IPS DF 4.7 (cell line): ENCODE measurements around the gene SERPINB6.
"Not testable (repeated sequence)": the region's sequence is repeated elsewhere in the genome, so short reads cannot be mapped to it uniquely, and the experiment has no call there.

Experiments
- DNase-seq: peaks from one replicate; pipeline ENCODE4 v3.0.0-alpha.2; 2013; ENCODE audit warnings: low spot score; ENCODE audit errors: extremely low read depth

SERPINB6 gene

GRCh38 chr6:2999618-3000557, 28.5 kb upstream of the SERPINB6 start, which contains the start of gene NQO2:
NQO2 (plus strand) TSS chr6:2999894; CDS start chr6:3006553, 6,659 bp downstream.
- DNase-seq: no peak

DNA sequence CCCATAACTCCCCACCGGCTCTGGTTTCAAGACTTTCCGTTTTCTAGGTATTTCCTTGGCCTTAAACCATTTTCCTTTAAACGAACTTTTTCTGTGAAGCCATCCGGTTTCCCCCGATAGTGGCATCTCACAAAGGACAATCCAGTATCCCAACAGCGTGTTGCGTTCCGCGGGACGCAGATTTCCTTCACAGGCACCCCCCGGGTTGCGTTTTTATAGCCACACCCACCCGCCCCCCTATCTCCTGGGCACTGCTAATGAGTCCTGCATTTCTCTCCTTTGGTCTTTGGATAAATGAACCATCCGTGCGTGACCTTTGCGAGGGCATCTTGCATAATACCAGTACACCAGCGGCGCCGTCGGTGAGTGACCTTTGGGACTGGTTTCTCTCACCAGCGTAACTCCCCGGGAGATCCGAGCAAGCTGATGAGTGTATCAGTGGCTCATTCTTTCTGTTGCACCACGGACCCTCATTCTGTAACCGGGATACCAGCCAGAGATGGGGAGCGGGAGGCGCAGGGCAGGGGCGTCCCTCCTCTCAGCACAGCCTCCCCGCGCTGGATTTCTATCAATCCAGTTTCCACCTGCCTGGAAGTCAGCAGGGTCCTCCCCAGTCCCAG, 27.7 kb upstream of the SERPINB6 start:
- no peak for DNase-seq

DNA sequence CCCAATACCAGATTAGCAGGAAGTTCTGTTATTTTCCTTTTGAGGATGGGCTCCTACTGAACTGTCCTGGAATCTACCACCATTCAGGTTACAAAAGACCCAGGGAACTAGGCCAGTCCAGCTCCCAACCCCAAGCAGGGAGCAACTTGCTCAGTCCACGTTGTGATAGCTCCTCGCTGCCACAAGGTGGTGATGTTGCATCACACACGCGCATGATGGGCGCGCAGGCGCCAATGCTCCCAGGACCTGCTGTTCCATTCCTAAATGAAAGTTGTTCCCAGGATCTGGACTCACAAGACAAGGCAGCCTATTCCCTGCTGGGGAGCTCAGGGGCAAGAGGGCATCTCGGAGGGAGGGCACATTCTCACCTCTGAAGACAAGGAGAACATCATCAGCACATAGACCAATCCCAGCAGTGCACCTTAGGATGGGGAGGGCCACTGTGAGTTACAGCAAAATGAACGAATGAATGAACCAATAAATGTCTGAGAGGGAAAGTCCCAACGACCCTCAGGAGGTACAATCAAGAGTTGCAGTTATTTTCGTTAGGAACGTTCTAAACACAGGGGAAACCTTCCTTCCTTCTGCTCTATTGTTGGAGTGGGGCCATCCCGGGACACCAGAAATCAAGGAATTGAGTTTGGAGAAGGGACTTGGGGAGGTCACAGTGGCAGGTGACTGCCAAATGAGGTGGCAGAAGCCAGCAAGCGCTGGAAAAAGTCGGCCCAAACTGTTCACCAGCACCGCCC, 27.1 kb upstream of the SERPINB6 start:
- not testable (repeated sequence) for DNase-seq

DNA sequence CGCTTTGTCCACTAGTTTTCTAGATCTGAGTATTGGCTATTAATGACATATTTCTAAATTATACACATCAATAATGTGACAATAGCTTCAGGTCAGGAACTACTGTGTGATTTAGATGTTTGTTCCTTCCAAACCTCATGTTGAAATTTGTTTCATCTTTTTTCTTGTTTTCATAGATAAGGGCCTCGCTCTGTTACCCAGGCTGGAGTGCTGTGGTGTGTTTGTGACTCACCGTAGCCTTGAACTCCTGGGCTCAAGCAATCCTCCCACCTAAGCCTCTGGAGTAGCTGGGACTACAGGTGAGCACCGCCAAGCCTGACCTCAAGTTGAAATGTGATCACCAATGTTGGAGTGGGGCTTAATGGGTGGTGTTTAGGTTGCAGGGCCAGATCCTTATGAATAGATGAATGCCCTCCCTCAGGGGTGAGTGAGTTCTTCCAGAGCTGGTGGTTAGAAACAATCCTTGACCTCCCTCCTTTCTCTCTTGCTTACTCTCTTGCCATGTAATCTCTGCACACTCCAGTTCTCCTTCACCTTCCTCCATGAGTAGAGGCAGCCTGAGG, 22.5 kb upstream of the SERPINB6 start:
- no peak for DNase-seq

- no peak for DNase-seq
Measured at GRCh38 chr6:2992330-2992979, 21.1 kb upstream of the SERPINB6 start.

- DNase-seq: no peak
Measured at GRCh38 chr6:2990932-2991506, 19.7 kb upstream of the SERPINB6 start.

DNA sequence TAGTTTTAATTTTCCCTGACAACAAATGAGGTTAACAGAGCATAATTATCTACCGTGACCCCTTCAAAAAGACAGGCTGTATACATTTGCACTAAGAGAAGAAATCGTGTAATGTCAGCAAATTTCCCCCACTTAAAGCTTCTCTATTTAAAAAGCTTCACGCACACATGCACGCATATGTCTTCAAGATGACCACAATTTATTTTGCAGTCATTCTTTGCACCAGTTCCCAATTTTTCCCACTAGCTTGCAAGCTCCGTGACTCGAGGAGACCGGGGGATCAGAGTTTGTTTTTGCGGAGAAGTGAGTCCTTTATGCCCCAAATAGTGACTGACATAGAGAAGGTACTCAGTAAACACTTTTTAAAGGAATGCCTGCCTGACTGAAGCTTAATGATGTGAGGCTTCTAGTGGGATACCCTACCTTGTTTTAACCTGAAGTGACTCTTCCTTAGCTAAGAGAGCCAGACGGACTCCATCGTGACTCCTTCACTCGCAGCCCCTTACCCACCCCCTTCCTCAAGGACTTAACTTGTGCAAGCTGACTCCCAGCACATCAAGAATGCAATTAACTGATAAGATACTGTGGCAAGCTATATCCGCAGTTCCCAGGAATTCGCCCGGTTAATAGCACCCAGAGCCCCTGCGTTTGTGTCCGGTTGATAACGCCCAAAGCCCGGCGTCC, 19.0 kb upstream of the SERPINB6 start:
- DNase-seq: no peak

DNA sequence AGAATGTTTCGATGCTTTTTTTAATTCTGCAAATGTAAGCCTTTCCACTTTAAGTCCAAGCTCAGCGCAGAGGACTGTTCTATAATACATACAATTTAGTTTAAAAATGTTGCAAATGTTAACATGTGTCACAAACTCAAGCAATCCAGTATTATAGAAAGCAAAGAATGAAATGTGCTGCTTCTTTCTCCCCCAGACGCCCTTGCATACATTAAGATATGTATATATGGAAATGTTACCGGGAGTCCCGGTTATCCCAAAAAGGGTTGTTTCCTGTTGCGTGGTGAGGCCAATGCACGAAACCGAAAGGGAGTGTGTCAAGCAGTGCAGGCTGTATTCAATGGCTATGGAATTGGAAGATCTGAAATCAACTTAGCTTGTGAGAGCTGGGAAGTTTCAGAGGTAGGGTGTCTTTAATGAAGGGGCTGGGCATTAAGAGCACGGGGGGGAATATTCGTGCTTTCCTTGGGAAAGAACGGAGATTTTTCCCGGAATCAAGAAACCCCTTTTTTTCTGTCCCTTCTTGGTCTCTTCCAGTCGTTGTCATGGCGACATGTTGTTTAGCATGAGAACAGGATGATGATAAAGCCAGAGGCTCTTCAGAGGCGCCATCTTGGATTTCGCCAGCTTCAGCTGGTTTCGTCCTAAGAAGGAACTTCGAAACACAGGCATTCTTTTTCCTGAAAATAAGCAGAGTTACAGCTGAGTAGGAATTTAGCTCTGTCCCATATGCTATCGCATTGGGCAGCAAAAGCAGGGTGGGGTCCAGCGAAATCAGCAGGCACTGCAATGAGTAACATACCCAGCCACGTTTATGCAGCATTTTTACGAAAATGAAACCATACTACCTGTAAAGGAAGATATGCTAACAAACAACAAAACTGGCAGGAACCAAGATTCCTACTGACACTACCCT, 18.2 kb upstream of the SERPINB6 start:
- no peak for DNase-seq

GRCh38 chr6:2988426-2989331, 17.3 kb upstream of the SERPINB6 start:
- DNase-seq: no peak

GRCh38 chr6:2988094-2988425, 16.7 kb upstream of the SERPINB6 start:
- no peak for DNase-seq

DNA sequence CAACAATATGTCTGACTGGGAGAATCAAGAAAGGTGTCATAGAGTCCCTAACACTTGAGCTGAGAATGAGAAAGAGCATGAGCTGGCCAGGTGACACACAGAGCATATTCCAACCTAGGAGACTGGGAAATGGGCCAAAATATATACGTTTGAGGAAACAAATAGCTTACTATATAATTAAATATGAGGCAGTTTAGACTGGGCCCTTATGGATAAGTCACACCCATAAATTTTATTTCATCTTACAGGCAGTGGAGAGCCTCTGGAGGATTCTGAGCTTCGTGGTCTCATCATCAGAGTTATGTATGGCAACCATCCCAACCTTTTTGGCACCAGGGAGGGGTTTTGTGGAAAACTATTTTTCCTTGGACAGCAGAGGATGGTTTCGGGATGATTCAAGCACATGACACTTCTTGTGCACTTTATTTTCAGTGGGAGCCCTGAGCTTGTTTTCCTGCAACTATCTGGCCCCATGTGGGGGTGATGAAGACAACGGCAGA, 15.4 kb upstream of the SERPINB6 start:
- DNase-seq: no peak

DNA sequence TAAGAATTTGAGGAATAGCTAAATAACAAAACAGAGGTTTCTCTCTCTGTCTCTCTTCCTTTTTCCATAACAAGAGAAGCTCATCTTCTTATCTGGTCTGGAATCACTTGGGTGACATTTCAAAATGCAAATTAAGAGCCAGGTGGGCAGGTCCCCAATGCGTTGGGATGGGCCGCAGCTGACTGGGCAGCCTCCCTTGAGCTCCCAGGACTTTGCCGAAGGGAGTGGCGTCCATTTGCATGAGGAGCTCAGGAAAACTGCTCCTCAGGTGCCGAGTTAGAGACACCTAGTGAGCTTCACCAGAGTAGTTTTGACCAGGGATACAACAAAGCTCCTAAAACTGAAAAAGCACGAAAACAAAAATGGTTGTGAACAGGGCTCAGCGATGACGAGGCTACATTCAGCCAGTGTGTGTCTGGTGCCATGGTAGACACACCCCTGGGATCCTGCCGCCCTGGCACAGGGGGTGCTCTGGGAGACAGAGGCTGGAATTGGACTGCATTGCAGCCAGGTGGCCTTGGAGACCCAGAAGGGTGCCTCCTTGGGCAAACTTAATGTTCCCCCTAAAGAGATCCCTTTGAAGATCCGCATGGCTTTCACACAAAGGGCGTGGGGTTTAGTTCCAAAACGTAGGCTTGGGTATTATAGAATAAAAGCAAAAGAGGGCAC, 13.5 kb upstream of the SERPINB6 start:
- DNase-seq: no peak

DNA sequence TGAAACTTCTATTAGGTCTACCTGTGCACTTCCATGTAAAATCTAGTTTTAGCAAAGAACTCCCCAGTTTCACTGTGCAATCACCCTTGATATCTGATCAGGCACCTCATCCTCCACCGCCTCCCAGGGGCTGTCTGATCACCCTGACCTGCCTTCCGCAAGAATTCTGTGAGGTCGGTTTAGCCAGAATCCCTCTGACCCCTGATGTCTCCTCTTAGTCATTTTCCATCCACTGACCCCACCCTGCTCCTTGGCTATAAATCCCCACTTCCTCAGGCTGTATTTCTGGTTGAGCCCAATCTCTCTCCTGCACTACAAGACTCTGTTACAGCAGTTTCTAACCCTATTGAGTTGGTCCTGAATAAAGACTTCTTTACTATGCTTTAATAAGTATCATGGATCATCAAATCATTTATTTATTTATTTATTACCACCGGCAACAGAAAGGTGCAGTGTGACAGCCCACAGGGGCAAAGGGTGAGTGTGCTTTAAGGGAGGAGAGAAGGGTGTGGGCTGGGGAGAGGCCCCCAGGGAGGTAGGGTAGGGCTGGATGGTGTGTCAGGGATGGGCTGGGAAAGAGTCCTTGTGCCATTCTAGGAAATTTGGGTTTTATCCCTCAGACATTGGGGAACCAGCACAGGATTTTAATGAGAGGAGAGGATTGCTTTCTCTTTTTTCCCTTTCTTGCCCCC, 11.2 kb upstream of the SERPINB6 start:
- no peak for DNase-seq

DNA sequence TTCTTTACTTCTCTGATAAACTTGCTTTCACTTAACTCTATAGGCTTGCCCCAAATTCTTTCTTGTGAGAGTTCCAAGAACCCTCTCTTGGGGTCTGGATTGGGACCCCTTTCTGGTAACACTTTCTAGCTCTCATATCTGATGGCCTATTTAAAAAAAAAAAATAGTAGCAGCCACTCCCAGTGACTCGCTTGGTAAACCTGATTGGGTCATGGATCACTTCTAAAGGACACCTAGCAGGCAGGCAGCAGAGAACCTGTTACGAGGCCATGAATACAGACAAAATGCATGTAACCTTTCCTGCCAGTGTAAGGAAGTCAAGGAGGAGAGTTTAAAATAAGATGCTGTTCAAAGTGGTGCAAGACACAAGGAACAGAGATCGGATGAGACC, 9.1 kb upstream of the SERPINB6 start:
- no peak for DNase-seq

GRCh38 chr6:2979819-2980464, 8.6 kb upstream of the SERPINB6 start:
- DNase-seq: no peak

GRCh38 chr6:2978923-2979322, 7.6 kb upstream of the SERPINB6 start:
- DNase-seq: no peak
